ENCODE measurements around the gene NCOA3. TPM values are rescaled to one million over a fixed set of nuclear protein-coding genes. Genes with fewer than 3 reads are reported as not detected.

Gene NCOA3
- total and polyA plus RNA-seq, 2 of the 8 experiments (the other 6 are each of a cell fraction or from before 2014, with no cell fraction given), result 7.9 to 24.7 TPM

- TF ChIP-seq JUND (IDR thresholded peaks at IDR 0.05; ENCODE audit: low read length) (no peak), SP2 (IDR thresholded peaks at IDR 0.05; ENCODE audit: low read length) (no peak), POLR2A (IDR thresholded peaks at IDR 0.05; ENCODE audit: control extremely low read depth in 1 of 2, low read depth in 2 of 2, low read length in 2 of 2) (no peak)
These were observed 66.3 kb downstream of the NCOA3 start (continued) for GRCh38 chr20:47568019-47568418.
